ENCODE data around the gene UGT1A10.
"Not testable (repeated sequence)": the region's sequence is repeated elsewhere in the genome, so short reads cannot be mapped to it uniquely, and the experiment has no call there.

The UGT1A10 gene

DNA sequence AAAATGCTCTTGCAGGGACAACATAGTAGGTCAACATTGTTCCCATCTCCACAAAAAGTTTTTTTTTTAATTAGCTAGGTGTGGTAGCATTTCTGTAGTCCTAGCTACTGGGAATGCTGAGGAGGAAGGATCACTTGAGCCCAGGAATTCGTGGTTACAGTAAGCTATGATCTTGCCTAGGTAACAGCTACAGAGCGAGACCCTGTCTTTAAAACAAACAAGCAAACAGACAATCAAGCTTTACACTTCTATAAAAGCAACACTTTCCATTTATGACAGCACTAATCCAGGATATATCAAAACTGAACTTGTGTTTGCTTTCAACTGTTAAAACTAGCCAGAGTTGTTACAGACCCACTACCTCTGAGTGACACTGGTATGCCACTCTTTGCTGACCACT, 104.6 kb downstream of the UGT1A10 start:
- no peak overlapping the region for H3K27ac ChIP-seq
- TF ChIP-seq, protein P1, sequence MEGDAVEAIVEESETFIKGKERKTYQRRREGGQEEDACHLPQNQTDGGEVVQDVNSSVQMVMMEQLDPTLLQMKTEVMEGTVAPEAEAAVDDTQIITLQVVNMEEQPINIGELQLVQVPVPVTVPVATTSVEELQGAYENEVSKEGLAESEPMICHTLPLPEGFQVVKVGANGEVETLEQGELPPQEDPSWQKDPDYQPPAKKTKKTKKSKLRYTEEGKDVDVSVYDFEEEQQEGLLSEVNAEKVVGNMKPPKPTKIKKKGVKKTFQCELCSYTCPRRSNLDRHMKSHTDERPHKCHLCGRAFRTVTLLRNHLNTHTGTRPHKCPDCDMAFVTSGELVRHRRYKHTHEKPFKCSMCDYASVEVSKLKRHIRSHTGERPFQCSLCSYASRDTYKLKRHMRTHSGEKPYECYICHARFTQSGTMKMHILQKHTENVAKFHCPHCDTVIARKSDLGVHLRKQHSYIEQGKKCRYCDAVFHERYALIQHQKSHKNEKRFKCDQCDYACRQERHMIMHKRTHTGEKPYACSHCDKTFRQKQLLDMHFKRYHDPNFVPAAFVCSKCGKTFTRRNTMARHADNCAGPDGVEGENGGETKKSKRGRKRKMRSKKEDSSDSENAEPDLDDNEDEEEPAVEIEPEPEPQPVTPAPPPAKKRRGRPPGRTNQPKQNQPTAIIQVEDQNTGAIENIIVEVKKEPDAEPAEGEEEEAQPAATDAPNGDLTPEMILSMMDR (conservative IDR thresholded peaks at IDR 0.05): no peak

DNA sequence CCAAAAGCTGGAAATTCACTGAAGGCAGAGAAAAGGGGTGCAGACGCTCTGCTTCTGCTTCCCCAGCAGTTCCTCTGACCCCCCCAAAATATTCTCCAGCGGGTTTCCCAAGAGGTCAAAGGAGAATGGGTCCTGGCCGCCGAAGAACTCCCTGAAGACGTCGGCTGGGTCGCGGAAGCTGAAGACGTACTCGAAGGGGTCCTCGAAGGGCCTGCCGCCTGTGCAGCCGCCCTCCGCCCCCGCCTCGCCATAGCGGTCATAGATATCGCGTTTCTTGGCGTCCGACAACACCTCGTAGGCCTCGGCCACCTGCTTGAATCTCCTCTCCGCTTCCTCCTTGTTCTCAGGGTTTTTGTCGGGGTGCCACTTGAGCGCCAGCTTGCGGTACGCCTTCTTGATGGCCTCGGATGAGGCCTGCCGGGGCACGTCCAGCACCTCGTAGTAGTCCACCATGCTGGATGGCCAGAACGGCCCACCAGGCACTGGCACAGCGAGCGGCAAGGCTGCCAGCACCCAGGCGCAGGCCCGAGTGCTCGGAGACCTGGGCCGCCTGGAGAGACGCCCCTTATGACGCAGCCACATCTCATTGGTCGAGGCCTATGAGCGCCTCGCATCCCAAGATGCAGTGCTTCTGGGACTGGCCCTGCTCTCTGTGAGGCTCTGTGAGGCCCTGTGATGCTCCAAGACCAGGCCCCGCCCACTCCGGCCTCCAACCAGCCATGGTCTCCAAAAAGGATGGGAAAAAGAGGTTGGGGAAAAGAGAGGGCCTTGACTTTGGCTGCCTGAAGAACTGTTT, 107.4 kb downstream of the UGT1A10 start:
- H3K27ac ChIP-seq: no peak overlapping the region
- TF ChIP-seq, protein P1 (conservative IDR thresholded peaks at IDR 0.05): no peak

DNA sequence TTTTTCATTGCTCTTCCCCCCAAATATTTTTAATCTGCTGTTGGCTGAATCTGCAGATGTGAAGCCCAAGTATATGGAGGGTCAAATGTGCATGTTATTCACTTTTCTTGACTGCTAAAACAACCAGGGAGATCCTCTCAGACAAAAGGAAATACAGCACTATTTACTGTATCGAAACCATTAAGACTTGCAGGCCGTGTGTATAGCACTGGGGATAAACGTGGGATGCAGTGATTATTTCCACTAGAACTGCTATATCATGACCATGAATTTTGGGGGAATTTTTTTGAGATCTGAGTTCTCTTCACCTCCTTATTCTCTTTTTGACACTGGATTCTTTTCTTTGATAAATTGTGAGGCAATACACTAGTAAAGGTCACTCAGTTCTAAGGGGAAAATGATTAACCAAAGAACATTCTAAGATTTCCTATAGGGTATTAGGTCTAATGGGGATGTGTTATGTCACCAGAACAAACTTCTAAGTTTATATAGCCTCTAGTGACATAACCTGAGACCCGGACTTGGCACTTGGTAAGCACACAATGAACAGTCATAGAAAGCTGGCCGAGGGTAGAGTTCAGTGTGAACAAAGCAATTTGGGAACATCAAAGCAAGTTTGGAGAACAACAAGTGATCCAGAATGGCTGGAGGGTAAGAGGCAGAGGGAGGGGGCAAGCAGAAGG, 109.0 kb downstream of the UGT1A10 start:
- no peak overlapping the region for H3K27ac ChIP-seq
- TF ChIP-seq, protein P1 (conservative IDR thresholded peaks at IDR 0.05): no peak

DNA sequence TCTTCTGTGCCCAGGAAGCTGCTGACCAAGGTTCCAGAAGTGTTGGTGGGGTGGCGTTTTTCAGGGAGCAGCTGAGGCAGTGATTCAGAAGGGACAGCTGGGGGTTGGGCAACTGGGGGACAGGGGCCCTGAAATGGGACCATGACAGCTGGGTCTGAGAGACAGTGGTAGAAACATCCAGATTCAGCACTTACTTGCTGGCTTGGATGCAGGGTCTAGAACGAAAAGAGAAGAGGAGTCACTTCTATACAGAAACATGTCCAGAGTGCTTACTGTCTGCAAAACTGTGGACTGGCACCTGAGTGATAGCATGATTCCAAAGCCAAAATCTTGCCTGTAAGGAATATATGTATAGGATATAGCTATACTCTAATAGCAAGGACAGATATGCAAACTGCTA, 109.6 kb downstream of the UGT1A10 start:
- H3K27ac ChIP-seq: not testable (repeated sequence)

DNA sequence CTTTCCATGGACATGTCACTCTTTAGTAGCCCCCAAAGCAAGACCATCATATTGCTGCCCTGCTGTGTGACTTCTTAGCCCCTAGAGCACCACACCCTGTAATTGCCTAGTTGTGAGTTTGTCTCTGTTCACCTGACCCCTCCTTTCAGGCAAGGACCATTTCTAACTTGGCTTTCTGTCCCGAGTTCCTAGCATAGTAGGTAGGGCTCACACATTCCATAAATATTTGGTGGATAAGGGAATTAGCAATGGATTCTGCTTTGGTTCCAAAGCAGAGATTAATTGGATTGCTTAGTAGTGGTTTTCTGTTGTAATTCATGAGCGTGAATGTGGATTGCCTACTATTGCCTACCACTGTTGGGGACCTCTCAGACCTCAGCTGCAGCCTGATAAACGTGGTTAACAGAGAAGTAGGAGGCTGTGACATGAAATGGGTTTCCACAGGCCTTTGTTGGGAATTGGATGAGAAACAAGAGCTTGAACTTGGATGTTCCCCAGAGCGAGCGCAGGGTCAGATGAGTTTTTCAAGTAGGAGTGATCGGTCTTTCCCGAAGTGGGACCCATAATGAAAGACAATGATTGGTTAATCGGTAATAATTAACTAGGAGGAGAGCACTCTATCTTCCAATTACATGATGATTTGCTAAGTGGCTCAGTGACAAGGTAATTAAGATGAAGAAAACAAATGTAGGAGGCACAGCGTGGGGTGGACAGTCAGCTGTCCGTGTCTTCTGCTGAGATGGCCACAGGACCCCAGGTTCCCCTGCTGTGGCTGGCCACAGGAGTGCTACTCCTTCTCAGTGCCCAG, 110.4 kb downstream of the UGT1A10 start:
- H3K27ac ChIP-seq: no peak overlapping the region
- TF ChIP-seq, protein P1 (conservative IDR thresholded peaks at IDR 0.05): no peak

DNA sequence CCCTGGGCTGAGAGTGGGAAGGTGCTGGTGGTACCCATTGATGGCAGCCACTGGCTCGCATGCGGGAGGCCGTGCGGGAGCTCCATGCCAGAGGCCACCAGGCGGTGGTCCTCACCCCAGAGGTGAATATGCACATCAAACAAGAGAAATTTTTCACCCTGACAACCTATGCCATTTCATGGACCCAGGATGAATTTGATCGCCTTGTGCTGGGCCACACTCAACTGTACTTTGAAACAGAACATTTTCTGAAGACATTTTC, 111.0 kb downstream of the UGT1A10 start:
- TF ChIP-seq, protein P1 (conservative IDR thresholded peaks at IDR 0.05): no peak
- H3K27ac ChIP-seq: no peak overlapping the region

DNA sequence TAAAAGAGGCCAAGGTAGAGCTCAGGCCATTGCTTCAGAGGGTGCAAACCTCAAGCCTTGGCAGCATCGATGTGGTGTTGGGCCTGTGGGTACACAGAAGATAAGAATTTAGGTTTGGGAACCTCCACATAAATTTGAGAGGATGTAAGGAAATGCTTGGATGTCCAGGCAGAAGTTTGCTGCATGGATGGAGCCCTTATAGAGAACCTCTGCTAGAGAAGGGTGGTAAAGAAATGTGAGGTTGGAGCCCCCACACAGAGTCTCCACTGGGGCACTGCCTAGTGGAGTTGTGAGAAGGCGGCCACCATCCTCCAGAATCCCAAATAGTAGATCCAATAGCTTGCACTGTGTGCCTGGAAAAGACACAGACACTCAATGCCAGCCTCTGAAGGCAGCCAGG, 114.4 kb downstream of the UGT1A10 start:
- H3K27ac ChIP-seq: not testable (repeated sequence)

DNA sequence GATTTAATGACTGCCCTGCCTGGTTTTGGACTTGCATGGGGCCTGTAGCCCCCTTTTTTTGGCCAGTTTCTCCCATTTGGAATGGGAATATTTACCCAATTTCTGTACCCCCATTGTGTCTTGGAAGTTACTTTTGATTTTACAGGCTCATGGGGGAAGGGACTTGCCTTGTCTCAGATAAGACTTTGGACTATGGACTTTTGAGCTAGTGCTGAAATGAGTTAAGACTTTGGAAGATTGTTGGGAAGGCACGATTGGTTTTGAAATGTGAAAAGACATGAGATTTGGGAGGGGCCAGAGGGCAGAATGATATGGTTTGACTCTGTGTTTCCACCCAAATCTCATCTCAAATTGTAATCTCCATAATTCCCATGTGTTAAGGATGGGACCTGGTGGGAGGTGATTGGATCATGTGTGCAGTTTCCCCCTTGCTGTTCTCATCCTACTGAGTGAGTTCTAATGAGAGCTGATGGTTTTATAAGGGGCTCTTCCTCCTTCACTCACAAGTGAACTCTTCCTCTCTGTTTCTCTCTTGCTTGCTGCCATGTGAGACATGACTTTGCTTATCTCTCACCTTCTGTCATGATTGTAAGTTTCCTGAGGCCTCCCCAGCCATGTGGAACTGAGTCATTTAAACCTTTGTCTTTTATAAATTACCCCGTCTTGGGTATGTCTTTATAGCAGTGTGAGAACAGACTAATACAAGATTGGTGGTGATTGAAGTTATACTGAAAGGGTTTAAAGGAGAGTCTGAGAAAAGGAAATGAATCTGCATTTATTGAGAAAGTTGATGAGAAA, 115.2 kb downstream of the UGT1A10 start:
- not testable (repeated sequence) for H3K27ac ChIP-seq

All from VCaP (cell line).